ENCODE measurements around the gene RASA2. TPM values are rescaled to one million over a fixed set of nuclear protein-coding genes. Genes with fewer than 3 reads are reported as not detected.
A peak's percentile ranks its signal among the peaks of the same experiment; 100 is the strongest.

The RASA2 gene
- total RNA-seq, 1 experiment from 2014 or later = 14.5 TPM

DNA sequence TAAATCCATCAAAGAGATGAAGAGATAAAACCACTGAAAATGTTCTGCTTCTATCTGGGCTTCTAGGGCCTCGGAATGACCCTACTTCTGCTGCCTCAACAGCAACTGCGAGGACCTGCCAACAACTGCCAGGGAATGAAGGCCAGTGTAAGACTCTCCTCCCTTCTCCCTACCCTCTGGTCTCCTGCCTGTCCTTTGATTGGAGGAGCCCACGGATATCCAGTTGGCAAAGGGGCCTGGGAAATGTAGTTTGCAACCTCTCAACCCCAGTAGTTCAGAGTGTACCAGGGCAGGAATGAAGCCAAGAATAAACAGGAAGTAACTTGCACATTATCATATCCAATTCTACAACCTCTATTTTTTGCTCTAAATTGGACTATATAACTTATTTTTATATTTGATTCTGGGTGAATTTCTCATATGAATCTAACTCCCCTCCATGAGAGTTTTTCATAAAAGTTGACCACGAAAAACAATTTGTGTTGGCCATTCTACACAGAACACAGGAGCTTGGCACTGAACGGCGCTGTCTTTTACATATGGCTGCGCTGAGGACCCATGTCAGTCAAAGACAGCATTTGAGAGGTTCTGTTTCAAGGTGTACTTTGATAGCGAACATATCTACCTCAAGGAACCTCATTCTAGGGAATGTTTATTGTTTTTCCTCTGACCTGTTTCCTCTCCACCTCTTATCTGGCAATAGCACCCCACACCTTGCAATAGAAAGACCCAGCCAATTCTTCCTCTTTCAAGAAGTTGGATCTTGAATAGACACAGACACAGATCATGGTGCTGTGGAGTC, 160.1 kb downstream of the RASA2 start:
- Histone ChIP-seq H3K27ac (ENCODE audit: low read length) (no peak overlapping the region), H3K9me3 (ENCODE audit: control insufficient read depth, insufficient read depth, low read depth, low read length) (no peaks in the 10 kb centered on the region), H3K36me3 (ENCODE audit: control insufficient read depth, insufficient read depth, low read length) (no peaks in the 10 kb centered on the region), H3K27me3 (ENCODE audit: control insufficient read depth, insufficient read depth, low read length) (no peaks in the 10 kb centered on the region), H3K4me1 (ENCODE audit: control insufficient read depth, insufficient read depth, low read length) (no peaks in the 10 kb centered on the region), H3K4me3 (ENCODE audit: low read depth in 2 of 2, low read length in 2 of 2) (no peak overlapping the region)
- in situ Hi-C loops (cut with HindIII; ENCODE audit: low pct_unique_long_range_greater_than_20kb, low sequenced_read_pairs) = no loop called here
- DNase-seq (ENCODE audit: low read depth, low spot score) (no peak), ATAC-seq (peak; percentile 88)
- no TSS peak for BruUV-seq (replicated peaks)
- TF ChIP-seq, protein P1, sequence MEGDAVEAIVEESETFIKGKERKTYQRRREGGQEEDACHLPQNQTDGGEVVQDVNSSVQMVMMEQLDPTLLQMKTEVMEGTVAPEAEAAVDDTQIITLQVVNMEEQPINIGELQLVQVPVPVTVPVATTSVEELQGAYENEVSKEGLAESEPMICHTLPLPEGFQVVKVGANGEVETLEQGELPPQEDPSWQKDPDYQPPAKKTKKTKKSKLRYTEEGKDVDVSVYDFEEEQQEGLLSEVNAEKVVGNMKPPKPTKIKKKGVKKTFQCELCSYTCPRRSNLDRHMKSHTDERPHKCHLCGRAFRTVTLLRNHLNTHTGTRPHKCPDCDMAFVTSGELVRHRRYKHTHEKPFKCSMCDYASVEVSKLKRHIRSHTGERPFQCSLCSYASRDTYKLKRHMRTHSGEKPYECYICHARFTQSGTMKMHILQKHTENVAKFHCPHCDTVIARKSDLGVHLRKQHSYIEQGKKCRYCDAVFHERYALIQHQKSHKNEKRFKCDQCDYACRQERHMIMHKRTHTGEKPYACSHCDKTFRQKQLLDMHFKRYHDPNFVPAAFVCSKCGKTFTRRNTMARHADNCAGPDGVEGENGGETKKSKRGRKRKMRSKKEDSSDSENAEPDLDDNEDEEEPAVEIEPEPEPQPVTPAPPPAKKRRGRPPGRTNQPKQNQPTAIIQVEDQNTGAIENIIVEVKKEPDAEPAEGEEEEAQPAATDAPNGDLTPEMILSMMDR (IDR thresholded peaks at IDR 0.05) = no peak
- TF ChIP-seq POLR2AphosphoS5 (IDR thresholded peaks at IDR 0.05; ENCODE audit: low read depth, low read length) (no peak), TCF7L2 (IDR thresholded peaks at IDR 0.05; ENCODE audit: low read depth, low read length) (no peak), SIN3A (IDR thresholded peaks at IDR 0.05; ENCODE audit: borderline replicate concordance, insufficient read depth, low read depth, low read length) (no peak)
- TF ChIP-seq, protein P2, sequence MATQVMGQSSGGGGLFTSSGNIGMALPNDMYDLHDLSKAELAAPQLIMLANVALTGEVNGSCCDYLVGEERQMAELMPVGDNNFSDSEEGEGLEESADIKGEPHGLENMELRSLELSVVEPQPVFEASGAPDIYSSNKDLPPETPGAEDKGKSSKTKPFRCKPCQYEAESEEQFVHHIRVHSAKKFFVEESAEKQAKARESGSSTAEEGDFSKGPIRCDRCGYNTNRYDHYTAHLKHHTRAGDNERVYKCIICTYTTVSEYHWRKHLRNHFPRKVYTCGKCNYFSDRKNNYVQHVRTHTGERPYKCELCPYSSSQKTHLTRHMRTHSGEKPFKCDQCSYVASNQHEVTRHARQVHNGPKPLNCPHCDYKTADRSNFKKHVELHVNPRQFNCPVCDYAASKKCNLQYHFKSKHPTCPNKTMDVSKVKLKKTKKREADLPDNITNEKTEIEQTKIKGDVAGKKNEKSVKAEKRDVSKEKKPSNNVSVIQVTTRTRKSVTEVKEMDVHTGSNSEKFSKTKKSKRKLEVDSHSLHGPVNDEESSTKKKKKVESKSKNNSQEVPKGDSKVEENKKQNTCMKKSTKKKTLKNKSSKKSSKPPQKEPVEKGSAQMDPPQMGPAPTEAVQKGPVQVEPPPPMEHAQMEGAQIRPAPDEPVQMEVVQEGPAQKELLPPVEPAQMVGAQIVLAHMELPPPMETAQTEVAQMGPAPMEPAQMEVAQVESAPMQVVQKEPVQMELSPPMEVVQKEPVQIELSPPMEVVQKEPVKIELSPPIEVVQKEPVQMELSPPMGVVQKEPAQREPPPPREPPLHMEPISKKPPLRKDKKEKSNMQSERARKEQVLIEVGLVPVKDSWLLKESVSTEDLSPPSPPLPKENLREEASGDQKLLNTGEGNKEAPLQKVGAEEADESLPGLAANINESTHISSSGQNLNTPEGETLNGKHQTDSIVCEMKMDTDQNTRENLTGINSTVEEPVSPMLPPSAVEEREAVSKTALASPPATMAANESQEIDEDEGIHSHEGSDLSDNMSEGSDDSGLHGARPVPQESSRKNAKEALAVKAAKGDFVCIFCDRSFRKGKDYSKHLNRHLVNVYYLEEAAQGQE (IDR thresholded peaks at IDR 0.05; ENCODE audit: insufficient read depth in 1 of 2, low read depth in 2 of 2, low read length in 1 of 2) = no peak
- intact Hi-C loops (cut with micrococcal nuclease; ENCODE audit: unreplicated experiment) = no loop called here
- CTCF ChIA-PET = no interaction called here
- POLR2A ChIA-PET = no interaction called here

GRCh38 chr3:141647562-141647915, 160.7 kb downstream of the RASA2 start:
- ATAC-seq = no peak
- no TSS peak for BruUV-seq (replicated peaks)

More at GRCh38 chr3:141647562-141647915, 160.7 kb downstream of the RASA2 start:
- no peaks in the 10 kb centered on the region for H3K4me1 ChIP-seq (ENCODE audit: control insufficient read depth, insufficient read depth, low read length)
- no peaks in the 10 kb centered on the region for H3K27me3 ChIP-seq (ENCODE audit: control insufficient read depth, insufficient read depth, low read length)
- TF ChIP-seq, protein P1 (IDR thresholded peaks at IDR 0.05) = no peak
- no peak for TF ChIP-seq POLR2AphosphoS5 (IDR thresholded peaks at IDR 0.05; ENCODE audit: low read depth, low read length)
- TF ChIP-seq, protein P2 (IDR thresholded peaks at IDR 0.05; ENCODE audit: insufficient read depth in 1 of 2, low read depth in 2 of 2, low read length in 1 of 2) = no peak
- no peak for TF ChIP-seq SIN3A (IDR thresholded peaks at IDR 0.05; ENCODE audit: borderline replicate concordance, insufficient read depth, low read depth, low read length)
- TF ChIP-seq TCF7L2 (IDR thresholded peaks at IDR 0.05; ENCODE audit: low read depth, low read length) = no peak
- no peak overlapping the region for H3K4me3 ChIP-seq (ENCODE audit: low read depth in 2 of 2, low read length in 2 of 2)
- no peaks in the 10 kb centered on the region for H3K9me3 ChIP-seq (ENCODE audit: control insufficient read depth, insufficient read depth, low read depth, low read length)
- intact Hi-C loops (cut with micrococcal nuclease; ENCODE audit: unreplicated experiment) (no loop called here), in situ Hi-C loops (cut with HindIII; ENCODE audit: low pct_unique_long_range_greater_than_20kb, low sequenced_read_pairs) (no loop called here)
- ChIA-PET POLR2A (no interaction called here), CTCF (no interaction called here)
- no peak overlapping the region for H3K27ac ChIP-seq (ENCODE audit: low read length)
- DNase-seq (ENCODE audit: low read depth, low spot score) = no peak
- no peaks in the 10 kb centered on the region for H3K36me3 ChIP-seq (ENCODE audit: control insufficient read depth, insufficient read depth, low read length)
